Measurements from ENCODE around the gene GJC2.
"Not testable (repeated sequence)": the region's sequence is repeated elsewhere in the genome, so short reads cannot be mapped to it uniquely, and the experiment has no call there.

The GJC2 gene

DNA sequence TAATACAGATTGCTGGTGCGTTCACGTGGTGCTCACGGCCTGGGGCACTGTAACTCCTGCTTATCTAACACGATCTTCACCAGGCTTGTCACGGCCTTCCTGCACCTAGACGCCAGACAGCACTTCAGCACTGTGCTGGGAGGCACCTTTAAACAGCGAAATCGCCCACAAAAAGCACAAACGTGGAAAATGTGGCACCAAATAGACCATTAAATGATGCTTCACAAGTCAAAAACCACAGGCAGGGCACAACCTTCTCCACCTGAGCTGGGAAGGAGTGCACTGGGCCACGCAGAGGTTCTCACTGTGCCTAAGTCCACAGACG, 35.9 kb downstream of the GJC2 start:
- Histone ChIP-seq H3K4me3 (no peak overlapping the region), H3K27ac (no peak overlapping the region)
- DNase-seq (ENCODE audit: low spot score), result no peak
- TF ChIP-seq, protein P1, sequence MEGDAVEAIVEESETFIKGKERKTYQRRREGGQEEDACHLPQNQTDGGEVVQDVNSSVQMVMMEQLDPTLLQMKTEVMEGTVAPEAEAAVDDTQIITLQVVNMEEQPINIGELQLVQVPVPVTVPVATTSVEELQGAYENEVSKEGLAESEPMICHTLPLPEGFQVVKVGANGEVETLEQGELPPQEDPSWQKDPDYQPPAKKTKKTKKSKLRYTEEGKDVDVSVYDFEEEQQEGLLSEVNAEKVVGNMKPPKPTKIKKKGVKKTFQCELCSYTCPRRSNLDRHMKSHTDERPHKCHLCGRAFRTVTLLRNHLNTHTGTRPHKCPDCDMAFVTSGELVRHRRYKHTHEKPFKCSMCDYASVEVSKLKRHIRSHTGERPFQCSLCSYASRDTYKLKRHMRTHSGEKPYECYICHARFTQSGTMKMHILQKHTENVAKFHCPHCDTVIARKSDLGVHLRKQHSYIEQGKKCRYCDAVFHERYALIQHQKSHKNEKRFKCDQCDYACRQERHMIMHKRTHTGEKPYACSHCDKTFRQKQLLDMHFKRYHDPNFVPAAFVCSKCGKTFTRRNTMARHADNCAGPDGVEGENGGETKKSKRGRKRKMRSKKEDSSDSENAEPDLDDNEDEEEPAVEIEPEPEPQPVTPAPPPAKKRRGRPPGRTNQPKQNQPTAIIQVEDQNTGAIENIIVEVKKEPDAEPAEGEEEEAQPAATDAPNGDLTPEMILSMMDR (IDR thresholded peaks at IDR 0.05), result no peak

DNA sequence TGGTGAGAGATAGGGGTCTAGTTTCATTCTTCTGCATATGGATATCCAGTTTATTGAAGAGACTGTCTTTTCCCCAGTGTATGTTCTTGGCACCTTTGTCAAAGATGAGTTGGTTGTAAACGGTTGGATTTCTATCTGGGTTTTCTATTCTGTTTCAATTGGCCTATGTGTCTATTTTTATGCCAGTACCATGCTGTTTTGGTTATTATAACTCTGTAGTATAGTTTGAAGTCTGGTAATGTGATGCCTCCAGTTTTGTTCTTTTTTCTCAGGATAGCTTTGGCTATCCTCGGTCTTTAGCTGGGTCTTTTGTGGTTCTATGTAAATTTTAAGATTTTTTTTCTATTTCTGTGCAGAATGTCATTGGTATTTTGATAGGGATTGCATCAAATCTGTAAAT, 38.5 kb downstream of the GJC2 start:
- not testable (repeated sequence) for DNase-seq (ENCODE audit: low spot score)

GRCh38 chr1:228190182-228190581, 40.5 kb downstream of the GJC2 start:
- TF ChIP-seq, protein P1 (IDR thresholded peaks at IDR 0.05), result no peak
- Histone ChIP-seq H3K4me3 (no peak overlapping the region), H3K27ac (no peak overlapping the region)
- DNase-seq (ENCODE audit: low spot score), result no peak

More for the DNA sequence above, 38.5 kb downstream of the GJC2 start:
- not testable (repeated sequence) for H3K27ac ChIP-seq, H3K4me3 ChIP-seq

DNA sequence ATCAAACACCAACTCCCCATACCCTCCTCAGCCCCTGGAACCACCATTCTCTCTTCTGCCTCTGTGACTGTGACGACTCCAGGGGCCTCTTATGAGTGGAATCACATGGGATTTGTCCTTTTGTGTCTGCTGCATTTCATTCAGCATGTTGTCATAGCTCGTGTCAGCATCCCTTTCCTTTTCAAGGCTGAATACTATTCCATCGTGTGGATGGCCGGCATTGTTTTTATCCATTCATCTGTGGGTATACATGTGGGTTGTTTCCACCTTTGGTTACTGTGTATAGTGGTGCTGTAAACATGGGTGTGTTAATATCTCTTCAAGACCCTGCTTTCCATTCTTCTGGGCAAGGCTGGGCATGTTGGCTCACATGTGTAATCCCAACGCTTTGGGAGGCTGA, 41.0 kb downstream of the GJC2 start:
- Histone ChIP-seq H3K4me3 (no peak overlapping the region), H3K27ac (no peak overlapping the region)
- no peak for DNase-seq (ENCODE audit: low spot score)
- TF ChIP-seq, protein P1 (IDR thresholded peaks at IDR 0.05), result no peak

DNA sequence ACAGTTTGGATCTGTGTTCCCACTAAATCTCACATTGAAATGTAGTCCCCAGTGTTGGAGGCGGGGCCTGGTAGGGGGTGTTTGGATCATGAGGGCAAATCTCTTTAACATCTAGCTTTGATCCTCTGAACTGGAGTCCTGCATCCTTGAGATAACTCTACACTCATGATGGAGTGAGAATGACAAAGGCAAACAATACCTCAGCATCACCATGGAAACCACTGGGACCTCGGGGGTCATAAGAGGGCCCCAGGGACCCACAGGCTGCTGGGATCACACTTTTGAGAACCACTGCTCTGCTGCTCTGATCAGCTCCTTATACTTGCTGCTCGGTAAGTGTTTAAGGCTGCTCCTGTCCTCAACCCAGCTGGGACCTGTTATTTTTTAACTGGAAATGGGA, 44.7 kb downstream of the GJC2 start:
- H3K27ac ChIP-seq, result no peak overlapping the region
- no peak for DNase-seq (ENCODE audit: low spot score)
- H3K4me3 ChIP-seq, result no peak overlapping the region
- TF ChIP-seq, protein P1 (IDR thresholded peaks at IDR 0.05), result no peak

DNA sequence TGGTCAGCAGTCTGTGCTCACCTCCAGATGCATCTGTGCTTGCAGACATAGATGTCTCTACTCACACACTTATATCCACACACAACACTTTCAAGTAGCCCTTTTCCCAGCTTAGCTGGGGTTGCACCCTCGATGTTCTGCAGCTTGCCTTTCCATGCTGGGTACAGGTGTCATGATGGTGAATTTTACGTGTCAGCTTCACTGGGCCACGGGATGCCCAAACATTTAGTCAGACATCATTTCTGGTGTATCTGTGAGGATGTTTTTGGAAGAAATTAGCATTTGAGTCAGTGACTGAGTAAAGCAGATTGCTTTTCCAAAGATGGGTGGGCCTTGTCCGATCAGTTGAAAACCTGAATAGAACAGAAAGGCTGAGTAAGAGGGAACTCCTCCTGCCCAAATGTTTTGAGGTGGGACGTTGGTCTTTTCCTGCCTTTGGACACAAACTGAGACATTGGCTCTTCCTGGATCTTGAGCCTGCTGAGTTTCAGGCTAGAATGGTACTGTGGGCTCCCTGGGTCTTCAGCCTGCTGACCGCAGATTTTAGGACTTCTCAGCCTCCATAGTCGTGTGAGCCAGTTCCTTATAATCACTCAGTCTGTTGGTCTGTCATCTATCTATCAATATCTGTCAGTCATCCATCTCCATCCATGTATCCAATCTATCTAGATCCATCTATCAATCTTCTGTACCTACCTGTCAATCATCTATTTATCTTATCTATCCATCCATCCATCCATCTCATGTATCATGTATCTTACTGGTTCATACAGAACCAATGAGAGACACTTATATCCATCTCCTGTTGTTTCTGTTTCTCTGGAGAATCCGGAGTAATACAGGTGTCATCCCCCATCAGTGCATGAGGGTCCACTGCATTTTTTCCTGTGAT, 45.4 kb downstream of the GJC2 start:
- no peak overlapping the region for H3K27ac ChIP-seq
- TF ChIP-seq, protein P1 (IDR thresholded peaks at IDR 0.05), result no peak
- no peak overlapping the region for H3K4me3 ChIP-seq
- DNase-seq (ENCODE audit: low spot score), result no peak

DNA sequence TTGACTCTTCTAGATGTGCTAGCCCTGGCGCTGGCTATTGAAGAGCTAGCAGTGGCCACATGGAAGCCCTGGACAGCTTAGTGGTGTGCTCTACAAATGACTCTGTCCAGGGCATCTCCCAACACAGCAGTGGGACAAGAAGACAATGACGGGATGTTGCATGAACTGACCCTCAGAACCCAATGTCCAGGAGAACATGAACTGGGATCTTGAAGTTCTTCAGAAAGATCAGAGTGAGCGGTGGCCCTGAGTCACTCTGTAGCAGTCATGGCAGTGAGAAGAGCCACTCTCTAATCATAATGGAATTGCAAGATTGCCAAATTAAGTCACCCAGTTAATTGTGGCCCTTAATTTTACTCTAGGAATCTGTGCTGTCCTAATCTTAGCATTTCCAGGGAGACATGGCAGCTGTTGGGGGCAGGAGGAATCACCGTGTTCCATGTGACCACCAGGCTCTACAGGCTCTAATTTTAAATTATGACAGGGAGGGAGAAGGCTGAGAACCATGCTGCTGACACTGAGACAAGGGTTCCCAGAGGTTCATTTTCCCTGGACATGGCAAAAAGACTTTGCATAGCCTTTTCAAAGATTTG, 47.9 kb downstream of the GJC2 start:
- TF ChIP-seq, protein P1 (IDR thresholded peaks at IDR 0.05), result no peak
- H3K27ac ChIP-seq, result no peak overlapping the region
- DNase-seq (ENCODE audit: low spot score), result no peak
- no peak overlapping the region for H3K4me3 ChIP-seq
